ENCODE results near the gene DNAJC13.
A peak's percentile ranks its signal among the peaks of the same experiment; 100 is the strongest.
"Not testable (repeated sequence)": the region's sequence is repeated elsewhere in the genome, so short reads cannot be mapped to it uniquely, and the experiment has no call there.

Gene DNAJC13

GRCh38 chr3:132416807-132417694 is at the start of gene DNAJC13:
DNAJC13 (plus strand) TSS chr3:132417502; CDS start chr3:132434551, 17,049 bp downstream.
- DNase-seq (ENCODE audit: low spot score), result peak; percentile 97

GRCh38 chr3:132368515-132368914 is 48.8 kb upstream of the DNAJC13 start:
- no peak for DNase-seq (ENCODE audit: low spot score)

- DNase-seq (ENCODE audit: low spot score), result no peak
These were observed 48.3 kb upstream of the DNAJC13 start for GRCh38 chr3:132368962-132369361.

- DNase-seq (ENCODE audit: low spot score), result not testable (repeated sequence)
These were observed 40.4 kb upstream of the DNAJC13 start for GRCh38 chr3:132376945-132377354.

- no peak for DNase-seq (ENCODE audit: low spot score)
These were observed 39.1 kb upstream of the DNAJC13 start for GRCh38 chr3:132378048-132378762.

- DNase-seq (ENCODE audit: low spot score), result no peak
These were observed 38.5 kb upstream of the DNAJC13 start for GRCh38 chr3:132378846-132379245.

- no peak for DNase-seq (ENCODE audit: low spot score)
These were observed 36.4 kb upstream of the DNAJC13 start for GRCh38 chr3:132380920-132381319.

GRCh38 chr3:132381348-132381944 is 35.9 kb upstream of the DNAJC13 start:
- no peak for DNase-seq (ENCODE audit: low spot score)

- DNase-seq (ENCODE audit: low spot score), result no peak
These were observed 35.0 kb upstream of the DNAJC13 start for GRCh38 chr3:132382267-132382666.

GRCh38 chr3:132382688-132383194 is 34.6 kb upstream of the DNAJC13 start:
- no peak for DNase-seq (ENCODE audit: low spot score)

- no peak for DNase-seq (ENCODE audit: low spot score)
These were observed 31.0 kb upstream of the DNAJC13 start for GRCh38 chr3:132386259-132386658.

- DNase-seq (ENCODE audit: low spot score), result not testable (repeated sequence)
These were observed 24.6 kb upstream of the DNAJC13 start for GRCh38 chr3:132392675-132393074.

- DNase-seq (ENCODE audit: low spot score), result no peak
These were observed 23.0 kb upstream of the DNAJC13 start for GRCh38 chr3:132394320-132394719.

GRCh38 chr3:132395126-132395525 is 22.2 kb upstream of the DNAJC13 start:
- DNase-seq (ENCODE audit: low spot score), result no peak

GRCh38 chr3:132396255-132396654 is 21.0 kb upstream of the DNAJC13 start:
- no peak for DNase-seq (ENCODE audit: low spot score)

GRCh38 chr3:132396776-132397175 is 20.5 kb upstream of the DNAJC13 start:
- DNase-seq (ENCODE audit: low spot score), result peak; percentile 40

GRCh38 chr3:132399054-132399929 is 18.0 kb upstream of the DNAJC13 start:
- peak; percentile 79 for DNase-seq (ENCODE audit: low spot score)

- no peak for DNase-seq (ENCODE audit: low spot score)
These were observed 16.0 kb upstream of the DNAJC13 start for GRCh38 chr3:132401255-132401654.

GRCh38 chr3:132404276-132404675 is 13.0 kb upstream of the DNAJC13 start:
- no peak for DNase-seq (ENCODE audit: low spot score)

- DNase-seq (ENCODE audit: low spot score), result no peak
These were observed 12.1 kb upstream of the DNAJC13 start for GRCh38 chr3:132405188-132405587.

GRCh38 chr3:132405609-132406299 is 11.5 kb upstream of the DNAJC13 start:
- DNase-seq (ENCODE audit: low spot score), result peak; percentile 16
